HuH-7.5 (cell line): ENCODE results near the gene NT5C2.
"Not testable (repeated sequence)": the region's sequence is repeated elsewhere in the genome, so short reads cannot be mapped to it uniquely, and the experiment has no call there.

Experiments used
- DNase-seq: peaks from one replicate; pipeline ENCODE4 v3.0.0; 2011; ENCODE audit warnings: low spot score

Gene NT5C2

DNA sequence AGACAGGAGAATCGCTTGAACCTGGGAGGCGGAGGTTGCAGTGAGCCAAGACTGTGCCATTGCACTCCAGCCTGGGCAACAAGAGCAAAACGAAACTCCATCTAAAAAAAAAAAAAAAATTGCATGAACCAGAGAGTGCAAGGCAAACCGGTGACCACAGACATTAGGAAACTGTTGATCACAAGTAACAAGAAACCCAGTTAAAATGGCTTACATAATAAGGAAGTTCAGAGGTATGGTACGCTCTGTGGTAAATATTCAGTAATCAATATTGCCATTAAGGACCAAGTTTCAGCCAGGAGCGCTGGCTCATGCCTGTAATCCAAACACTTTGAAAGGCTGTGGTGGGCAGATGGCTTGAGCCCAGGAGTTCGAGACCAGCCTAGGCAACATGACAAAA lies 9.2 kb upstream of the NT5C2 start:
- no peak for DNase-seq

GRCh38 chr10:103199488-103199887 lies 6.4 kb upstream of the NT5C2 start:
- no peak for DNase-seq

DNA sequence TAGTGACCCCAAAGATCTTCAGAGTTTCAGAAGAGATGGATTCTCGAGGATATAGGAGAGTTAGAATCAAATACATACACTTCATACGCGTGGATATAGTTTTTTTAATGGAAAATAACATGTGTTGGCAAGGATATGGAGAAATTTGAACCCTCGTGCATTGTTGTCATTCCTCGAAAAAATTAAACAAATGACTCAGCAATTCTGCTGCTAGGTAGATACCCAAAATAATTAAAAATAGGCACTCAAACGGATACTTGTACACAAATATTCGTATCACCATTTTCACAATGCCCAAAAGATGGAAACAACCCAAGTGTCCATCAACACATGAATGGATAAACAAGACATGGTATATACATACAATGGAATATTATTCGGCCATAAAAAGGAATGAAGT lies 5.6 kb upstream of the NT5C2 start:
- DNase-seq, result no peak

DNA sequence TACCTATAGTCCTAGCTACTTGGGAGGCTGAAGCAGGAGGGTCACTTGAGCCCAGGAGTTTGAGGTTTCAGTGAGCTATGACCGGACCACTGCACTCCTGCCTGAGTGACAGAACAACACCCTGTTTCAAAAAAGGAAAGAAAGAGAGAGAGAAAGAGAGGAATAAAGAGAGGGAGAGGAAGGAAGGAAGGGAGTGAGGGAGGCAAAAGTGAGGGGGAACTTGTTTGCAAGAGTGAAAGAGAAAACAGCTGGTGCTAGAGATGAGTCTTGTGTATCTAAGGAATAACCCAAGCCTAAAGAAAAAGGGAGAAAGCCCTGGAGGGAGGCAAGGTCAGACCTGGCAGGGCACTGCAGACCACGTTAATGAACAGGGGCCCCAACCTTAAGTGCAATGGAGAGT lies 4.8 kb upstream of the NT5C2 start:
- no peak for DNase-seq

DNA sequence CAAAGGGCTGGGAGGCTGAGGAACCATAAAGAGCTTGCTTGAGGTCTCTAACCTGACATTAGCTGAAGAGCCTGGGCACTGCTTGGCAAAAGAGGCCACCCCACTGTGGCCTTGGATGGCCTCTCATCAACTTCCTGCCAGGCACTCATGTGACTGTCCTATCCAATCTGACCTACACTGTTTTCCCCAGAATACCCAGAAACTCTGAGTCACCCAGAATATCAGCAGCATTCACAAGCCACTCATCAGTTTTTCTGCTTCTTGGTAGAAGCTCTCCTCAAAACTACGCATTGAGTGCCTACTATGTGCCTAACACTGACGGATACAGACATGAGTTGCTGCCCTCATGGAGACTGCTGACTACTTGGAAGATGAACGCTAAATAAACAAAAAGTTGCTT lies 4.1 kb upstream of the NT5C2 start:
- no peak for DNase-seq

DNA sequence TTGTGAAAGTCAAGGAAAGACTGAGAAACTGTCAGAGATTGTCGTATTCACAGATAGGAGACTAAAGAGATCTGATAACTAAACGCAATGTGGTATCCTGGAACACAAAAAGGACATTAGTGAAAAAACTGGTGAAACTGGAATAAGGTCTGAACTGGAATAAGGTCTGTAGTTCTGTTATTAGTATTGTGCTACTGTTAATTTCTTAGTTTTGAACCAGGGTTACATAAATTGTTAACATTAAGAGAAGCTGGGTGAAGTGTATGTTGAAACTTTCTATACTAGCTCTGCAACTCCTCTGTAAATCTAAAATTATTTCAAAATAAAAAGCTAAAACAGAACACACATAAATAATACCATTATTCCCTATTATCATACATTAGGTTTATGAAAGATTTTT lies 3.4 kb upstream of the NT5C2 start:
- no peak for DNase-seq

DNA sequence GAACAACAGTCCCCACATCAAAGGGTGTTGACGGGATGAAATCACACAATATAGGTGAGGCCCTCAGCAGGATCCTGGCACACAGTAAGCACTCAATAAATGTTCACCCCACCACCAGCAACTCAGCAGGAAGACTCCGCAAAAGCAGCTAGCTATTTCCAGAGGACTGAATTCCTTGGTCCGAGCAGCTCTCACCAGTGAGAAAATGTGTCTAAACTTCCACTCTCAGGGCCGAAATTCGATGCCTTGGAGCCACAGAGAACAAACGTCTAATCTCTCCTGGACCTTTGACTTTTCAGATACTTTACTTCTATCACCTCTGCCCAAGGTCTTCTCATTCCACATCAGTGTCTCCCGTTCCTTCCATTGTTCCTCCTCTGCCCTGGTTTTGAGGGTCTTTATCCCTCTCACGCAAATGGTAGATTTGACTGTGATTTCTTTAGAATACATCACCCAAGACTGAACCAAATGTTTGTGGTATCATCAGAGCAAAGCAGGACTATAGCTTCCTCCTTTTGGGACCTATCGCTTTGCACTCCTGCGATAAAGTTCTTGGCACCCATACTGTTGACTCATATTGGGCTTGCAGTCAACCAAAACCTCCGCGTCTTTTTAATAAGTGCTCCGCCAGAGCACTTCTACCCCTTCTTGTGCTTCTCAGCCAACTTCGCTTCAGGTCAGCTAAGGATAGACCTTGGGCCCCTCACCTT lies 903 bp upstream of the NT5C2 start:
- no peak for DNase-seq

GRCh38 chr10:103192451-103193106 lies 493 bp downstream of the NT5C2 start:
- DNase-seq, result peak; percentile 57

GRCh38 chr10:103192089-103192450 lies 1.0 kb downstream of the NT5C2 start:
- no peak for DNase-seq

DNA sequence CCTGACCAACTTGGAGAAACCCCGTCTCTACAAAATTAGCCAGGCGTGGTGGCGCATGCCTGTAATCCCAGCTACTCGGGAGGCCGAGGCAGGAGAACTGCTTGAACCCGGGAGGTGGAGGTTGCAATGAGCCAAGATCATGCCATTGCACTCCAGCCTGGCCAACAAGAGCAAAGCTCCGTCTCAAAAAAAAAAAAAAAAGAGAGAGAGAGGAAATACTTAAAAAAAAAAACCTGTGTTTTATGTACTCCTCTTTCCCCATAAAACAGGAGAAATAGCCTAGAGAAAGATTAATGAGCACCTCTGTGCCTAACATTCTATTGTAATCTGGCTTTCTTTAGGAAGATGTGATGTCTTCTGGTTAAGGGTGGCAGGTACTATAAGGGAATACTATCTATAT lies 1.9 kb downstream of the NT5C2 start:
- not testable (repeated sequence) for DNase-seq

DNA sequence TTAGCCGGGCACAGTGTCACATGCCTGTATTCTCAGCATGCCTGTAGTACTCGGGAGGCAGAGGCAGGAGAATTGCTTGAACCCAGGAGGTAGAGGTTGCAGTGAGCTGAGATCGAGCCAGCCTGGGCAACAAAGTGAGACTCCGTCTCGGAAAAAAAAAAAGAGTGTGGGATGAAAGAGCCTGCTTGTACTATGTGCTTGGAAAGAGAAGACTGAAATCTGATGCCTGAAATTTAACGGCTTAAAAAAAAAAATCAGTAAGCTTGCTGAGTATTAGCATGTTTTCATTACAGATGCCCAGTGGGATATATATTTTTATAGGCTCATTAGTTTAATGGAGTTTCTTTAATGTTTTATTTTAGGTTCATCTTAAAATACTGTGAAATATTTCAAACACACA lies 4.2 kb downstream of the NT5C2 start:
- no peak for DNase-seq

DNA sequence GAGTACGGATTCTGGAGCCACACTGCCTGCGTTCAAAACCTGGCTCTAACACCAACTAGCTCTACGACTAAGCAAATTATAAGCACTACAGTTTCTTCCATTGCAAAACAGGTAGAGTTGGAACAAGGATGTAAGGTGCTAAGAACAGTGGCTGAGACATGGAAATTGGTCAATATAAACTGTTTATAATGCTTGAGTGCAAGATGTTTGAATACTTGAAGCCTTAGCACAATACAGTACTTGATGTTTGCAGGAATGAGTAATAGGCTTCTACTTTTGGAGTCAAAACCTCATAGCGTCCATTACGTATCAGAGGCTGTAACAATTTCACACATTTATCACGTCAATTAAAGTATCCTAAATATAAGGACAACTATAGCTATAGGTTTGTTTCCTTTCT lies 6.9 kb downstream of the NT5C2 start:
- no peak for DNase-seq

DNA sequence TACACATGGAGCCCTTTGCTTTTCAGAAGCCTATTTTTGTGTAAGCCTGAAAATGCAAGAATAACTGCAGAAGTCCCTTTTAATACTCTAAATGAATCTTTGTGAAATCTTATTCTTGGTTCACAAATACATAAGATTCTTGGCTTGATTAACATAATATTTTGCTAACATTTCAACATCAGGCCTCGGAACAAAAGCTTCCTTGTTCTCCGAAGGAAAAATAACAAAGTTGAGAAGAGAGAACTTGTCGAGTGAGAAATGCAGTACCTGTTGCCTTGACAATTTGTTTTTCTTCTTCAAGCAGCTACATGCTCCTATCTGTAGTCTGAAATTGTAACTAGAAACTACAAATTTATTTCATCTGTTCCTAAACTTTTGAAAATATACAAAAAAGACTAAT lies 8.5 kb downstream of the NT5C2 start:
- no peak for DNase-seq

DNA sequence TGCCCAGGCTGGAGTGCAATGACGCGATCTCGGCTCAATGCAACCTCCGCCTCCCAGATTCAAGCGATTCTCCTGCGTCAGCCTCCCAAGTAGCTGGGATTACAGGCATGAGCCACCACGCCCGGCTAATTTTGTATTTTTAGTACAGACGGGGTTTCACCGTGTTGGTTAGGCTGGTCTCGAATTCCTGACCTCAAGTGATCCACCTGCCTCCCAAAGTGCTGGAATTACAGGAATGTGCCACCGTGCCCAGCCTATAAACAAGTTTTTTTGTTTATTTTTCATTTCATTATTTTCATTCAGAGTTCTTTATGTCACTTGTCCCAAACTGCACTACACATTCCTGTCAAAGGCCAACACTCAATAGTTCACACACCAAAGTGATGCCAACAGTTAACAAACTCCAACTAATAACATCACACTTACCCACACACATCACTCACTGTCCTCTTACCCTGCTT lies 9.1 kb downstream of the NT5C2 start:
- DNase-seq, result not testable (repeated sequence)

DNA sequence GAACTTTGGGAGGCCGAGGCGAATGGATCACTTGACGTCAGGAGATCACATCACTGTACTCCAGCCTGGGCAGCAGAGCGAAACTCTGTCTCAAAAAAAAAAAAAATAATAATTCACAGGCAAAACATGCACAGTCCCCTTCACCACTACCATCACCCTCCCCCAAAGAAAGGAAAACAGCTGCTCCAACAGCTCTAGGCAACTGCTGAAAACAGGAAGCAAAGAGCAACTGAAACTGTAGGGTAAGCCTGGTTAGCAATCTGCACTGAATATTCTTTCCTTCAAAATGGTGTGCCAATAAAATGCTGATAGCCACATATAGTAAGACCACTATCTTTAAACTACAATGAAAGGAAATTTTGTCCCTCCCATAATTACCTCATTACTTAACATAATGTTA lies 11.8 kb downstream of the NT5C2 start:
- no peak for DNase-seq

- DNase-seq, result no peak
Measured at GRCh38 chr10:103180491-103180890, 12.6 kb downstream of the NT5C2 start.

DNA sequence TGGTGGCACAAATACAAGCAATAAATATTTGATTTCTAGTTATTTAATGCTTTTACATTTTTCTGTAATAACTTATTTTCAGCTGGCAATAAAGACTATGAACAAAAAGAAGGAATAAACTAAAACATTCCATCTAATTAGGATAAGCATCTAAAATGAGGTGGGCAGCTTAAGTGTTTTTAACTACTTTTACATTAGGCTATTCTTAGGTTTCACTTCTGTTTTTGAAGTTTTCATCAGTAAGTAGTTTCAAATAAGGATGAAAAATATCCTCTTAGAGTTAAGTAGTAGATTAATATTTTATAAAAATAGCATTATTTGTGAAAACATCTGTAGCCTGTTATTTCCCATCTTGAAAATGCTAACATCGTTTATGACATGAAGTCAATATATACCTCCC lies 15.9 kb downstream of the NT5C2 start:
- DNase-seq, result no peak

GRCh38 chr10:103175580-103176285 lies 17.3 kb downstream of the NT5C2 start:
- DNase-seq, result no peak

GRCh38 chr10:103174324-103174723 lies 18.7 kb downstream of the NT5C2 start:
- DNase-seq, result not testable (repeated sequence)

GRCh38 chr10:103171278-103171677 lies 21.8 kb downstream of the NT5C2 start:
- DNase-seq, result no peak

DNA sequence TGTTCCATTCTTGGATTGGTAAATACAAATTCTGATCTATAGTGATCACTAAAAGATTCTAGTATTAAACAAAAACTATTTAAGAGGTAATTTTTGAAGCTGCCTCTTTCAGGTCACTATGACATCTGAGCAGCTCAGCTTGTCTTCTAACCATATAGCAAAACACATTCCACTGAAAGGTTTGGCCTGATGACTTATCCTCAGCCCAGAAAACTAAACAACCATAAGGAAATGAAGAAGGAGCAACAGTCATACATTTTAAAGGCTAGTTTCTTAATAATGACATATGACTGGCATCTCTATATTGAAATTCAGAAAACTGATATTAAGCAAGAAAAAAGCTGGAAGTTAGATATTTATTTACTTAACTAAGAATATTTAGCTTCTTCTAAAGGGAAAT lies 24.6 kb downstream of the NT5C2 start:
- DNase-seq, result no peak

DNA sequence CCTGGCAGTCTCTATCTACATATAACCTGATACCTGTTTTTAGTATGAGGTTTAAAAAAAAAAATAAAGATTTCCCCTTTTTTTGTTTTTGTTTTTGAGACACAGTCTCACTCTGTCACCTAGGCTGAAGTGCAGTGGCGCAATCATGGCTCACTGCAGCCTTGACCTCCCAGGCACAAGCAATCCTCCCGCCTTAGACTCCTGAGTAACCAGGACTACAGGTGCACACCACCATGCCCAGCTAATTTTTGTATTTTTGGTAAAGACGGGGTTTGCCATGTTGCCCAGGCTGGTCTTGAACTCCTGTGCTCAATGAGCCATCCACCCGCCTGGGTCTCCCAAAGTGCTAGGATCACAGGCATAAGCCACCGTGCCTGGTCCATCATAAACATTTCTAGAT lies 25.5 kb downstream of the NT5C2 start:
- not testable (repeated sequence) for DNase-seq

DNA sequence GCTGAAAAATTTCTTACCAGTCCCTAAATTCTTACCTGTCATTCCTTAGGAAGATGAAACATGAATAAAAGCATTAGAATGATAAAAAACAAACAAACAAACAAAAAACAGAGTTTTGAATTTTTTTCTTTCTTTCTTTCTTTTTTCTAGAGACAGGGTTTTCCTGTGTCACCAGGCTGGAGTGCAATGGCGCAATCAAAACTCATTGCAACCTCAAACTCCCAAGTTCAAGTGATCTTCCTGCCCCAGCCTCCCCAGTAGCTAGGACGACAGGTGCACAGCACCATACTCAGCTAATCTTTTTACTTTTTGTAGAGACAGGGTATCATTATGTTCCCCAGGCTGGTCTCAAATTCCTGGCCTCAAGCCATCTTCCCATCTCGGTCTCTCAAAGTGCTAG lies 26.5 kb downstream of the NT5C2 start:
- DNase-seq, result no peak
